Hematopoietic multipotent progenitor cell (in vitro differentiated cells): ENCODE data around the gene OR52N1. TPM values are rescaled to one million over a fixed set of nuclear protein-coding genes. Genes with fewer than 3 reads are reported as not detected.

Experiments used
- DNase-seq, 3 donors: peaks; one replicate each; pipeline ENCODE4 v3.0.0-alpha.2; 2011 to 2015; ENCODE audit warnings: low read depth in 2 of 3, low spot score in 2 of 3
- total RNA-seq: library from RNA; depleted of rRNA; stranded (reverse); fragments of >200 nt; gene quantifications from one replicate; pipeline ENCODE4 v1.2.3, GENCODE V29; 2012

Gene OR52N1
- total RNA-seq, result 0.54 TPM

DNA sequence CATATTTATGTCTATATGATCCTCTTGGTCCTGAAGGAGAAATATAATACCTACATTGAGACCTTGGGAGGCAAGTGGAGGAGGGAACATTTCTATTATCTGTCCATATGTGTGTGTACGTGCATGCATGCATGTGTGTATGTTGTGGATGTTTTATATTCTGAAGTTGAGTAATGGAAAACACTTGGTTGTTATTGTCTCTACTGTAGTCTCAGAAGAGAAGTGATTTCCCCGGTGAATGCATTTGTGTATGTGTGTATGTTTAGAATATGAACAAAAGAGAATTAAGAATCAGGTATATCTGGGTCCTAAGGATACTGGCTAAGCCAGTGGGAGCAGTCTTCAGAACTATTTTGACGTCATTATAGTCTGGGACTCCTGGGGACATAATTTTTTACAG lies at the start of gene OR52N1:
OR52N1 (minus strand) TSS at position 101 of the 400 bp plus-strand sequence. CDS start 2,449 bp downstream, outside the sequence.
- DNase-seq, result no peak

- no peak for DNase-seq
These were observed 46.6 kb upstream of the OR52N1 start for GRCh38 chr11:5837695-5838094.

DNA sequence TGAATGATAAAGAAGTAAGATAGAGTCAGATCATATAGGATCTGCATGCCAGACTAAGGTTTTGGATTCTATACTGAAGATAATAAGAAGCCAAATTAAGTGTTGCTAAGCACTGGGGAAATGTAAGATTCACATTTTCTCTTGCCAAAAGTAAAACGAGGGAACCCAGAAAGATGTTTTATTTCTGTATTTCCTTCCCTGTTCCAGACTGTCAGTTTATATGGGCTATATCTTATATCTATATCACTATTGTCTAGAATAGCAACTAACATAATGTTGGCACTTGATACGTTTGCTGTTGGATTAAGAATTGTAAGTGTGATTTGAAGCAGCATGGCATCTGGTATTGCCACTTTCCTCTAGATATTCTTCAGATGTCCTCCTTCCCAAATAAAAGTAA lies 42.4 kb upstream of the OR52N1 start:
- DNase-seq, result no peak

- no peak for DNase-seq
These were observed 40.2 kb upstream of the OR52N1 start for GRCh38 chr11:5831196-5831829.

DNA sequence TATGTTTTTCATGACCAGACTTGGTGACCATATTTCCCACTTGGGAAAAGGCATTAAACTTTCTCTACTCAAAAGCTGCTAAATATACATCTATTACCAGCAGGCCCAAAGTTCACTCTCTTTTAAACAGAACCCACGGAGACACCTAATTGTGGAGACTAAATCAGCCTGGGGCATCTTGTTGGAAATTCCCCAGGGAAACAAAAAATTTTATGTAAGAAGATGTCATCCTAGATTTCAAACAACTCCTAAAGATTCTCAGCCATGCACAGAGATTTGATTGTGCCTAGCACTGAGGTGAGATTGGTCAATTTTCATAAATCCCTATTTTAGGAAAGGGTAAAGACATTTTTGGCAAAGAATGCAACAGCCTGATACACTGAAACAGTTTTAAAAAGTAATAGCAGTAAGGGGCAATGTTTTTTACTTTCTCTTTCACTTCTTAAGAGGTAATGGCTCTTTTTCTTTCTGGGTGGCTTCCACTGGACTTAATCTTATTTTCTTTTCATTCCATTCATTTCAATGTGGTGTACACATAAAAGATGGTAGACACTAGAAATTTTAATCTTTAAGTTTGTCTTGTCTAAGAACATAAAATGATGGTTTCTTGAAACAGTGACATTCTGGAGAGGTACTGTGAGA lies 27.3 kb upstream of the OR52N1 start:
- DNase-seq, result peak in 1 of 3 donors; percentile 54

DNA sequence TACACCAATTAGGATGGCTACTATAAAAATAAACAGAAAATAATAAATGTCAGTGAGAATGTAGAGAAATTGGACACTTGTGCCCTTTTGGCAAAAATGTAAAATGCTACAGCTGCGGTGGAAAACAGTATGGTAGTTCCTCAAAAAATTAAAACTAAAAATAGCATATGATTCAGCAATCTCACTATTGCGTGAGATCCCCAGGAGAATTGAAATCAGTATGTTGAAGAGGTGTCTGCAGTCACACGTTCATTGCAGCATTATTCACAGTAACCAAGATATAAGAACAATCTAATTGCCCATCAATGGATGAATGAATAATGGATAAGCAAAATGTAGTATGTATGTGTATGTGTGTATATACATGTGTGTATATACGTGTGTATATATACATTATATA lies 24.5 kb upstream of the OR52N1 start:
- DNase-seq, result peak in 2 of 3 donors; percentile 76 to 83

DNA sequence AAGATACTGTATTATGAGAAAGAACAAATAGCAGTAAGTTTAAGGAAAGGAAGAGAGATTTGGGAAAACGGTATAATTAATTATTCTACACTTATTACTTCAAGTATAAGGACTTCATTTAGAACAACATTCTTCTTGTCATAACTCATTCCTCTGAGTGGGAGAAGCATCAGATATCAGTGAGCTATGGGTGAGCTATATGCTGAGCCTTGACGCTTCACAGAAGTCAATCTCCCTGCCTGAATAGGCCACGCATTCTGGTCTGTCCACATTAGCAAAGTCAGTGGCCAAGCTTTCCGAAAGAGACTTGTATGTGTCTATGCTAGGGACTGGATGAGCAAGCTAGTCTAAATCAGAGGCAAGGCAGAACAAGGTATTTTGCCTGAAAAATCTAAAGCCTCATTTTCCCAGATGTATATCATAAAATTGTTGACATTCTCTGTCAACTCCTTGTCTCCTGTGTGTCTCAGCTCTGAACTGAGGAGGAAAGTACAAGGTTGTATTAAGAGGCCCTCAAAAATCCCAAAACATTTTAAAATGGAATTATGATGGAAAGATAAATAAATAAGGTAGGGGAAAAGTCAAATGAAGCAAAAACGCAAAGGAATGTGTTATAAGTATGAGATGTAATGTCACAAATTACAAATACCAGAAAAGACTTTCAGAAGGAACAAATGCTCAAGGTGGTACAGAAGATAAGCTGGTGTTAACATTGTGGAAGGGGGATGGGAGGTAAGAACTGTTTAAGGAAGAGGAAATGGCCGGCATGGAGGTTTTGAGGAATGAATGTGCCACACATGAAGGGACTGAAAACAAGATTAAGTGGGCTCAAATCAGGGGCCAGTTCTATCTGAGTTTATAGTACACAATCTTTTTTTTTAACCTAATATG lies 19.1 kb upstream of the OR52N1 start:
- DNase-seq, result peak in 2 of 3 donors; percentile 76 to 92

DNA sequence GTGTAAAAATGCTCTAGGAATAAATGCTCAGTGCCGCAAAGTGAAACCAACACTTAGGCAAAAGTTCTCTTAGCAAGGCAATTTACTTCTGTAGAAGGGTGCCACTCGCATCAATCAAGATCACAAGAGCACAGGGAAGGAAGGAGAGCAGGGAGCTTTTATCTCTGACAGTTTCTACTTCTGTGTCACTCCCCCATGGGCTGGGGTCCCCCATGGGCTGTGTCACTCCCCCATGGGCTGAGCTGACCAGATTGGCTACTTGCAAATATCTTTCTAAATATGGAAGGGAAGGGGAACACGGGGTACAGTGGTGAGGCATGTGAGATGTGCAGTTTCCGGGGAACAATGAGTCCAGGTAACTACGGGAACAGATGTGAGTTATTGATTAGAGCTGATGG lies 18.1 kb upstream of the OR52N1 start:
- peak in 2 of 3 donors; percentile 54 to 66 for DNase-seq

GRCh38 chr11:5808500-5809121 lies 17.5 kb upstream of the OR52N1 start, which contains the start of gene OR52N2:
OR52N2 (plus strand) TSS chr11:5808924; CDS start chr11:5820336, 11,412 bp downstream.
- peak; percentile 41 to 90 (median 79) for DNase-seq

GRCh38 chr11:5807580-5807979 lies 16.5 kb upstream of the OR52N1 start:
- peak in 1 of 3 donors; percentile 21 for DNase-seq

- DNase-seq, result no peak
These were observed 12.9 kb upstream of the OR52N1 start for GRCh38 chr11:5803982-5804381.

- no peak for DNase-seq
These were observed 5.5 kb upstream of the OR52N1 start for GRCh38 chr11:5796541-5796940.

GRCh38 chr11:5783255-5783654 lies 7.8 kb downstream of the OR52N1 start, which contains the start of gene OR52N5:
OR52N5 (minus strand) TSS chr11:5783355; CDS start chr11:5778634, 4,721 bp downstream.
- DNase-seq, result no peak

DNA sequence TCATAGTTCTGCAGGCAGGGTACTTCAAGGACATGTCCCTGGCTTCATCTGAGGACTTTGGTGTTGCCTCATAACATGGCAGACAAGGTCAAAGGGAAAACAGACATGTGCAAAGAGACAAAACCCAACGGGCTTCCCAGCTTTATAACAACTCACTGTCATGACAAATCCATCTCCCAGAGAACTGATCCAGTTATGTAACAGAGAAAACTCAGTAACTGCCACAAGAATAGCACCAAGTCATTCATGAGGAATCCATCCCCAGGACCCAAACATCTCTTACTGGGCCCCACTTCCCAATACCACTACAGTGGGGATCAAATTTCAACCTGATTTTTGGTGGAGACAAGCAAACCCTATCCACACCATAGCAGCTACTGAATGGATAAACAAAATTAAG lies 24.0 kb downstream of the OR52N1 start:
- DNase-seq, result no peak

DNA sequence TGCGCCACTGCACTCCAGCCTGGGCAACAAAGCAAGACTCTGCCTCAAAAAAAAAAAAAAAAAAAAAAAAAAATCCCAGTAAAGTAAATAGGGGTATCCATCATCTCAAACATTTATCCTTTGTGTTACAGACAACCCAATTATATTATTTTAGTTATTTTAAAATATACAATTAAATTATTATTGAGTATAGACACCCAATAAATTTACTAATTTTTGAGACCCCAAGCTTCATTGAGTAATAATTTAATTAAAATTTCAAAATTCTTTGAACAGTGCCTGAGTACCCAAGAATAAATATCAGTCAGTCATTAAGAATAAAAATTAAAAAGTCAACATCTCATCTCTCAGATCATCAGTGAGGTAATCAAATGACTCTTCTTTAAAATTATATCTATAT lies 37.1 kb downstream of the OR52N1 start, which contains the start of gene OR52N4:
OR52N4 (plus strand) TSS at position 301 of the 400 bp plus-strand sequence. CDS start 498 bp downstream, outside the sequence.
- no peak for DNase-seq

GRCh38 chr11:5749836-5750235 lies 41.2 kb downstream of the OR52N1 start:
- no peak for DNase-seq

DNA sequence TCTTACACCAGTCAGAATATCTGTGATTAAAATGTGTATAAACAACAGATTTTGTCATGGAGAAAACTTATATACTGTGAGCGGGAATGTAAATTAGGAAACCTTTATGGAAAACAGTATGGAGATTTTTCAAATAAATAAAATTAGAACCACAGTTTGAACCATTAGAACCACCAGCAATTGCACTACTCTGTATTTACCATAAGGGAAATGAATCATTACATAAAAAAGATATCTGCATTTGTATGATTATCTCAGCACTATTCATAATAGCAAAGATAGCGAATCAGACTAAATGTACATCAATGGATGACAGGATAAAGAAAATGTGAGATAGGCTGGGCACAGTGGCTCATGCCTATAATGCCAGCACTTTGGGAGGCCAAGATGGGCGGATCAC lies 44.5 kb downstream of the OR52N1 start:
- DNase-seq, result no peak

- DNase-seq, result no peak
These were observed 52.6 kb downstream of the OR52N1 start for GRCh38 chr11:5738431-5738830.

DNA sequence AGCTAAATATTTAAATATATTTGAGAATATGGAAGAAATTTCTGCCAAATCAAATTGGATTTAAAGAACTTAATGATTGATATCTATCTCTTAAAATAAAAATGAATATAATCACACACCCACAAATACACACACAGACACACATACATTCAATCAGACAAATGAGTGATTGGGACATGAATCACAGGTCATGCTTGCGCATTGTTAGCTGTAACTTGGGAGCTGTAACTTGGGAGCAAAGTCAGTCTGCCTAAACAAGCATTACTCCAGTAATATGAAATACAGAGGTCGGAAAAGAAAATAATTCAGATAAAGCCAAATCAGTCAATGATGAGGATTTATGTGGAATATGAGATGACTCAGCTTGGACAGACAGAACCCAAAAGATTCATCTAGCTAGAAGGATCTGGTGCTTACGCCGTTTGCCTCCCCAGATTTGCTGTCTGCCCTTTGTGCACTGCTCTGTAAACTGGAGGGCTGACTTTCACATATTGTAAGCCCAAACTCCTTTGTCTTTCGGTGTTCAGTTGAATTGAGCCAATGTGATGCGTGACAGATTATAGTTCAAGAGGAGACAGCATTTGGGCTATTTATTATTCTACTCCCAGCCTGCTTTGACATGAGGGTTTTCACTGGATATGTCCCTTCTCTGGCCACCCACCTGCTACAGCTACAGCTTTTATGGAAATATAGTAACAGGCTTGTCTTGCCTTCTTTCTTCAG lies 53.2 kb downstream of the OR52N1 start:
- DNase-seq, result no peak

DNA sequence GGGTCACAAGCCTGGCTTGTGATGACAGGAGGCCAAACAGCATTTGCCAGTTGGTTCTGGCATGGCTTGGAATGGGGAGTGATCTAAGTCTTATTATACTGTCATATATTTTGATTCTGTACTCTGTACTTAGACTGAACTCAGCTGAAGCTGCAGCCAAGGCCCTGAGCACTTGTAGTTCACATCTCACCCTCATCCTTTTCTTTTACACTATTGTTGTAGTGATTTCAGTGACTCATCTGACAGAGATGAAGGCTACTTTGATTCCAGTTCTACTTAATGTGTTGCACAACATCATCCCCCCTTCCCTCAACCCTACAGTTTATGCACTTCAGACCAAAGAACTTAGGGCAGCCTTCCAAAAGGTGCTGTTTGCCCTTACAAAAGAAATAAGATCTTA lies 54.0 kb downstream of the OR52N1 start:
- DNase-seq, result no peak
